Measurements from ENCODE around the gene TAOK3. TPM values are rescaled to one million over a fixed set of nuclear protein-coding genes. Genes with fewer than 3 reads are reported as not detected.
A peak's percentile ranks its signal among the peaks of the same experiment; 100 is the strongest.
"Not testable (repeated sequence)": the region's sequence is repeated elsewhere in the genome, so short reads cannot be mapped to it uniquely, and the experiment has no call there.

Gene TAOK3
- total RNA-seq, 1 donor from 2014 or later: 44.1 TPM

- DNase-seq (ENCODE audit: low spot score): no peak
- no peak for ATAC-seq
- intact Hi-C loops (cut with DNase I): loop anchor here (5.0 to 10.0 kb wide), 2 partner anchors 183 to 241 kb away; partner anchors contain the start of gene PEBP1
Measured at GRCh38 chr12:118375348-118375747, 2.6 kb upstream of the TAOK3 start.

- ATAC-seq (no peak), DNase-seq (ENCODE audit: low spot score) (no peak)
- intact Hi-C loops (cut with DNase I): loop anchor here (5.0 to 10.0 kb wide), 2 partner anchors 183 to 240 kb away; partner anchors contain the start of gene PEBP1
Measured at GRCh38 chr12:118374909-118375308, 2.2 kb upstream of the TAOK3 start.

GRCh38 chr12:118374126-118374725 lies 1.5 kb upstream of the TAOK3 start:
- intact Hi-C loops (cut with DNase I): loop anchor here (10.0 kb wide), 1 partner anchor 239 kb away; the partner anchor contains the start of gene PEBP1
- ATAC-seq: no peak
- DNase-seq (ENCODE audit: low spot score): no peak

- ATAC-seq: no peak
- no peak for DNase-seq (ENCODE audit: low spot score)
- intact Hi-C loops (cut with DNase I): loop anchor here (10.0 kb wide), 1 partner anchor 239 kb away; the partner anchor contains the start of gene PEBP1
Measured at GRCh38 chr12:118373616-118374015, 909 bp upstream of the TAOK3 start.

GRCh38 chr12:118371321-118372282 lies 1.1 kb downstream of the TAOK3 start:
- DNase-seq (ENCODE audit: low spot score): no peak
- no peak for ATAC-seq
- intact Hi-C loops (cut with DNase I): loop anchor here (10.0 kb wide), 1 partner anchor 237 kb away; the partner anchor contains the start of gene PEBP1

- ATAC-seq (no peak), DNase-seq (ENCODE audit: low spot score) (no peak)
- intact Hi-C loops (cut with DNase I): loop anchor here (10.0 kb wide), 1 partner anchor 236 kb away; the partner anchor contains the start of gene PEBP1
Measured at GRCh38 chr12:118370601-118371000, 2.1 kb downstream of the TAOK3 start.

GRCh38 chr12:118368821-118369220 lies 3.9 kb downstream of the TAOK3 start:
- ATAC-seq: no peak
- DNase-seq (ENCODE audit: low spot score): no peak
- intact Hi-C loops (cut with DNase I): no loop called here

- intact Hi-C loops (cut with DNase I): no loop called here
- ATAC-seq: no peak
- DNase-seq (ENCODE audit: low spot score): no peak
Measured at GRCh38 chr12:118361889-118362288, 10.8 kb downstream of the TAOK3 start.

GRCh38 chr12:118361092-118361404 lies 11.7 kb downstream of the TAOK3 start:
- DNase-seq (ENCODE audit: low spot score) (no peak), ATAC-seq (no peak)
- intact Hi-C loops (cut with DNase I): no loop called here

GRCh38 chr12:118359541-118359915 lies 13.2 kb downstream of the TAOK3 start:
- intact Hi-C loops (cut with DNase I): no loop called here
- ATAC-seq (no peak), DNase-seq (ENCODE audit: low spot score) (no peak)

GRCh38 chr12:118358612-118359540 lies 13.8 kb downstream of the TAOK3 start:
- ATAC-seq (no peak), DNase-seq (ENCODE audit: low spot score) (no peak)
- intact Hi-C loops (cut with DNase I): no loop called here

GRCh38 chr12:118358008-118358359 lies 14.7 kb downstream of the TAOK3 start:
- no peak for DNase-seq (ENCODE audit: low spot score)
- intact Hi-C loops (cut with DNase I): no loop called here
- ATAC-seq: no peak

- intact Hi-C loops (cut with DNase I): no loop called here
- DNase-seq (ENCODE audit: low spot score): no peak
Measured at GRCh38 chr12:118357257-118358007, 15.3 kb downstream of the TAOK3 start.

GRCh38 chr12:118356809-118357256 lies 15.9 kb downstream of the TAOK3 start:
- ATAC-seq (peak; percentile 82), DNase-seq (ENCODE audit: low spot score) (no peak)
- intact Hi-C loops (cut with DNase I): no loop called here

More at GRCh38 chr12:118357257-118358007, 15.3 kb downstream of the TAOK3 start:
- ATAC-seq: peak; percentile 85

- ATAC-seq: no peak
- no peak for DNase-seq (ENCODE audit: low spot score)
- intact Hi-C loops (cut with DNase I): no loop called here
Measured at GRCh38 chr12:118355843-118356242, 16.9 kb downstream of the TAOK3 start.

- intact Hi-C loops (cut with DNase I): no loop called here
- DNase-seq (ENCODE audit: low spot score) (no peak), ATAC-seq (no peak)
Measured at GRCh38 chr12:118354903-118355302, 17.8 kb downstream of the TAOK3 start.

- intact Hi-C loops (cut with DNase I); DNase-seq (ENCODE audit: low spot score); ATAC-seq: not testable (repeated sequence)
Measured at GRCh38 chr12:118354503-118354902, 18.2 kb downstream of the TAOK3 start.

- ATAC-seq: no peak
Measured at GRCh38 chr12:118353721-118354120, 19.0 kb downstream of the TAOK3 start.

More at GRCh38 chr12:118353721-118354120, 19.0 kb downstream of the TAOK3 start:
- no peak for DNase-seq (ENCODE audit: low spot score)
- intact Hi-C loops (cut with DNase I): no loop called here
